GM23248 (cell line): ENCODE data around the gene PHACTR3.
"Not testable (repeated sequence)": the region's sequence is repeated elsewhere in the genome, so short reads cannot be mapped to it uniquely, and the experiment has no call there.

Source experiments
- EZH2 ChIP-seq: fragments of 200-600 bp; sonication (generic); IDR thresholded peaks from 2 replicates; pipeline ENCODE4 v1.6.1; 2018; ENCODE audit warnings: antibody characterized with exemption, mild to moderate bottlenecking; ENCODE audit not compliant: insufficient read depth, poor library complexity, severe bottlenecking
- EZH2phosphoT487 ChIP-seq: fragments of 200-600 bp; sonication (generic); IDR thresholded peaks from 2 replicates; pipeline ENCODE4 v1.6.1; 2018; ENCODE audit warnings: antibody characterized with exemption, moderate library complexity, mild to moderate bottlenecking, low read depth; ENCODE audit not compliant: insufficient read depth

- not testable (repeated sequence) for TF ChIP-seq EZH2phosphoT487, EZH2
Measured at GRCh38 chr20:59557733-59558529, 46.4 kb upstream of the PHACTR3 start.
